Ectodermal cell (in vitro differentiated cells): Measurements from ENCODE around the gene FABP2. TPM values are rescaled to one million over a fixed set of nuclear protein-coding genes. Genes with fewer than 3 reads are reported as not detected.
"Not testable (repeated sequence)": the region's sequence is repeated elsewhere in the genome, so short reads cannot be mapped to it uniquely, and the experiment has no call there.

Source experiments
- H3K27ac ChIP-seq: 2 replicates; pipeline ENCODE4 v1.7.0; 2013; ENCODE audit warnings: mild to moderate bottlenecking, low read depth, low read length; ENCODE audit not compliant: insufficient read depth, poor library complexity, severe bottlenecking
- H3K27me3 ChIP-seq: 2 replicates; pipeline ENCODE4 v1.7.0; 2013; ENCODE audit warnings: mild to moderate bottlenecking, low read length; ENCODE audit not compliant: insufficient read depth, control insufficient read depth, poor library complexity, severe bottlenecking
- H3K36me3 ChIP-seq: one replicate; pipeline ENCODE4 v1.7.0; 2013; ENCODE audit warnings: low read length; ENCODE audit not compliant: control insufficient read depth, insufficient read depth
- H3K4me1 ChIP-seq: one replicate; pipeline ENCODE4 v1.7.0; 2013; ENCODE audit warnings: low read length; ENCODE audit not compliant: control insufficient read depth, insufficient read depth
- H3K4me3 ChIP-seq: 2 replicates; pipeline ENCODE4 v1.7.0; 2013; ENCODE audit warnings: low read depth, low read length, control low read depth; ENCODE audit not compliant: insufficient read depth
- H3K9me3 ChIP-seq: 2 replicates; pipeline ENCODE4 v1.7.0; 2013; ENCODE audit warnings: mild to moderate bottlenecking, low read length, moderate library complexity; ENCODE audit not compliant: control insufficient read depth
- WGBS, 2 experiments: methylation state at CpG; one replicate each; pipeline ENCODE4 v1.1.7; 2013; ENCODE audit warnings: missing lambda C conversion rate in 2 of 2; 5-methylcytosine and 5-hydroxymethylcytosine counted together
- polyA plus RNA-seq, 4 experiments: library from polyadenylated mRNA; stranded (reverse); fragments of 50-300 nt; gene quantifications; one replicate each; pipeline ENCODE4 v1.2.3, GENCODE V29; 2013

The FABP2 gene
- not detected for polyA plus RNA-seq (2013, experiment 1 of 4)
- polyA plus RNA-seq (2013, experiment 2 of 4) = not detected
- polyA plus RNA-seq (2013, experiment 3 of 4) = not detected
- polyA plus RNA-seq (2013, experiment 4 of 4) = not detected

- no peaks in the 10 kb centered on the region for H3K27me3 ChIP-seq
- H3K27ac ChIP-seq = no peak within 1 kb of the TSS
- H3K36me3 ChIP-seq = no peaks in the 10 kb centered on the region
- H3K9me3 ChIP-seq = no peaks in the 10 kb centered on the region
- 91% methylated on average over 4 to 5 of the region's 6 CpGs for WGBS, 2 experiments
- H3K4me3 ChIP-seq = no peak within 1 kb of the TSS
- no peaks in the 10 kb centered on the region for H3K4me1 ChIP-seq
Observed at GRCh38 chr4:119321921-119322687, at the start of gene FABP2. TSS of gene FABP2 (minus strand) at chr4:119322138. CDS start at chr4:119322102, 36 bp downstream.

GRCh38 chr4:119370951-119371683 is 49.2 kb upstream of the FABP2 start:
- not testable (repeated sequence) for H3K36me3 ChIP-seq, H3K27me3 ChIP-seq, H3K4me1 ChIP-seq, H3K27ac ChIP-seq, H3K9me3 ChIP-seq, H3K4me3 ChIP-seq
- WGBS, 2 experiments = no CpG with 5 or more reads among the region's 3 CpGs

DNA sequence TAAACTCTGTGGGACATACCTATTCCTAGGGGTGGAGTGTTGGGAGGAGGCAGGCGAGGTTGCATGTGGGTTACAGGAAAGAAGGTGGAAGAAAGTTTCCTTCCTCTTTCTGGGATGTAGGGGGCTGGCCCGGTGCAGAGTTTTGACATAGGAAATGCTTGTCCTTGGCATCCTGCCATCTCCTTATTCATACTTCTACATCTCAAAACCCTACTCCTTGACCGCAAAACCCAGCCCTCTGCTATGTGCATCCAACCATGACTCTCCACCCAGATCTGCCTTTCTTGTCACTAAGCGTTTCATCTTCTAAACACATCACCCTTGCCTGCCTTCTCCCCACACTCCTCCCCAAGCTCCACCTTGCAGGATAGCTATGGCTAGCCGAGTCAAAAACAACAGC is 48.5 kb upstream of the FABP2 start:
- H3K4me1 ChIP-seq, H3K9me3 ChIP-seq, H3K36me3 ChIP-seq, H3K27ac ChIP-seq, H3K27me3 ChIP-seq, H3K4me3 ChIP-seq: not testable (repeated sequence)
- 90 to 100% methylated on average over 1 to 2 of the region's 5 CpGs for WGBS, 2 experiments

DNA sequence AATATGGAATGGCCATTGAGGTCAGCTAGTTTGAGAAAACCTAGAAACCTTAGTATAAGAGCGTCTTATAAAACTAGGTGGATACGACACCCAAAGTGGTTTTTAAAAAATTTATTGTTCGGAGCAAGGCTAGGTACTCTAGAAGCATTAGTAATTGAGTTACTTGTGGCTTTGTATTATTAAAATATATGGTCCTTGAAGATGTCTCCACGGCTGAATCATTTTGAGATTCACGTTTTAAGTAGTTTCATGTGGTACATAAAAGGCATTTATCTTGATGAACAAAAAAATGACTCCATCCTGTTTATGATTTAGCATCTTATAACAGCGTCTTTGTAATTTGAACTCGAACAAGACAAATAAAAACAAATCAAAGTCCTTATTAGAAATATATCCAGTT is 44.9 kb upstream of the FABP2 start:
- not testable (repeated sequence) for H3K27me3 ChIP-seq, H3K4me1 ChIP-seq
- 93 to 94% methylated on average over 5 to 7 of the region's 7 CpGs for WGBS, 2 experiments

GRCh38 chr4:119364203-119364602 is 42.3 kb upstream of the FABP2 start:
- not testable (repeated sequence) for H3K4me3 ChIP-seq, H3K27ac ChIP-seq, H3K4me1 ChIP-seq, H3K9me3 ChIP-seq, H3K36me3 ChIP-seq, H3K27me3 ChIP-seq
- 78 to 92% methylated on average over 1 of the region's 1 CpG for WGBS, 2 experiments

More for the DNA sequence above, 44.9 kb upstream of the FABP2 start:
- H3K4me3 ChIP-seq, H3K36me3 ChIP-seq, H3K9me3 ChIP-seq, H3K27ac ChIP-seq: not testable (repeated sequence)

GRCh38 chr4:119363372-119363771 is 41.4 kb upstream of the FABP2 start:
- not testable (repeated sequence) for H3K9me3 ChIP-seq, H3K27ac ChIP-seq, H3K4me3 ChIP-seq, H3K36me3 ChIP-seq, H3K27me3 ChIP-seq, H3K4me1 ChIP-seq
- 87 to 89% methylated on average over 5 to 6 of the region's 6 CpGs for WGBS, 2 experiments

DNA sequence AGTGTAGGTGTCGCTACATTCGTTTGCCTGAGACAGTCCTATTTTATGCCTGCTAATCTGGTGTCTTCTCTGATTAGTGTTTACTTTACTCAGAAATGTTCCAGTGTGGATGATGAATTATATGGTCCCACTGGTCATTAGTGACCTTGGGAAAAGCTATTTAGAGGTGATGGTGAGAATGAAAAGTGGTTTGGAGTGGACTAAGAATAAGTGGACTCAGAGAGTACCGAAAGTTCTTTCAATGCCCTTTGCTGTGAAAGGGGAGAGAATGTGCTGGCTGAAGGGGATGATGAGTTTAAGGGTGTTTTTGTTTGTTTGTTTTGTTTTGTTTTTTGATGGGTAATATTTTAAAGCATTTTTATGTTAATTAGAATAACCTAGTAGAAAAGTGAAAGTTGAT is 40.5 kb upstream of the FABP2 start:
- not testable (repeated sequence) for H3K9me3 ChIP-seq, H3K36me3 ChIP-seq, H3K27me3 ChIP-seq, H3K4me1 ChIP-seq, H3K4me3 ChIP-seq, H3K27ac ChIP-seq
- WGBS, 2 experiments = 96 to 99% methylated on average over 3 of the region's 3 CpGs

GRCh38 chr4:119359873-119360272 is 37.9 kb upstream of the FABP2 start:
- not testable (repeated sequence) for H3K27me3 ChIP-seq, H3K4me1 ChIP-seq, H3K4me3 ChIP-seq, H3K27ac ChIP-seq, H3K9me3 ChIP-seq, H3K36me3 ChIP-seq
- WGBS, 2 experiments = 89 to 97% methylated on average over 2 of the region's 2 CpGs

DNA sequence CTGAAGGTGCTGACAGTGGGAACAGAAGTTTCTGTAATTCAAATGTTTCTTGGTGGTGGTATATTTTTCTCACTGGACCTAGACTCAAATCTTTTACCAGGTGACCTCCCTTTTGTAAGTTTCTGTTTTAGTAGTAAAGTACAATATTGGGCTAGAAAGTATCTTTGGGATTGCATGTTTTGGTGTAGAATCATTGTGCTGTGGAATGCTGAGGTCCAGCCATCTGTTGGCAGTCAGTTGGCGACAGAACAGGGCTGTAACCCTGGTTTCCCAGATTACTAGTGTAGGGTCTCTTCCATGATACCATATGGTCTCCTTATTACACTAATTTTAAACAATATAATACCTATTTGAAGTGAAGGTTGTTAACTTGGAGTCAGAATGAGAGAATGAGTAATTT is 34.9 kb upstream of the FABP2 start:
- 90 to 91% methylated on average over 1 of the region's 1 CpG for WGBS, 2 experiments
- H3K27ac ChIP-seq = not testable (repeated sequence)

GRCh38 chr4:119356041-119356440 is 34.1 kb upstream of the FABP2 start:
- not testable (repeated sequence) for H3K36me3 ChIP-seq, H3K27me3 ChIP-seq, H3K9me3 ChIP-seq, H3K4me1 ChIP-seq, H3K4me3 ChIP-seq, H3K27ac ChIP-seq
- no CpG with 5 or more reads among the region's 1 CpG for WGBS, 2 experiments

More for the DNA sequence above, 34.9 kb upstream of the FABP2 start:
- not testable (repeated sequence) for H3K4me3 ChIP-seq, H3K4me1 ChIP-seq, H3K27me3 ChIP-seq, H3K9me3 ChIP-seq, H3K36me3 ChIP-seq
